ENCODE data around the gene RPL12.
"Not testable (repeated sequence)": the region's sequence is repeated elsewhere in the genome, so short reads cannot be mapped to it uniquely, and the experiment has no call there.

The RPL12 gene

GRCh38 chr9:127466407-127466917 is 15.3 kb upstream of the RPL12 start:
- not testable (repeated sequence) for DNase-seq

- DNase-seq, result no peak
Observed at GRCh38 chr9:127463911-127464310, 12.7 kb upstream of the RPL12 start.

GRCh38 chr9:127463382-127463781 is 12.2 kb upstream of the RPL12 start:
- no peak for DNase-seq

GRCh38 chr9:127458921-127459320 is 7.7 kb upstream of the RPL12 start:
- no peak for DNase-seq

GRCh38 chr9:127457191-127457878 is 6.1 kb upstream of the RPL12 start:
- no peak for DNase-seq

- no peak for DNase-seq
Observed at GRCh38 chr9:127455324-127455992, 4.3 kb upstream of the RPL12 start.

GRCh38 chr9:127452691-127453090 is 1.5 kb upstream of the RPL12 start:
- DNase-seq, result no peak

GRCh38 chr9:127451858-127452656 is 851 bp upstream of the RPL12 start:
- no peak for DNase-seq

- DNase-seq, result peak; percentile 53
Observed at GRCh38 chr9:127451608-127451857, 327 bp upstream of the RPL12 start.

GRCh38 chr9:127450243-127450760 is 904 bp downstream of the RPL12 start:
- no peak for DNase-seq

- no peak for DNase-seq
Observed at GRCh38 chr9:127449332-127449966, 1.8 kb downstream of the RPL12 start.

- no peak for DNase-seq
Observed at GRCh38 chr9:127448112-127448805, 2.9 kb downstream of the RPL12 start.

- no peak for DNase-seq
Observed at GRCh38 chr9:127447416-127448111, 3.6 kb downstream of the RPL12 start.

- DNase-seq, result no peak
Observed at GRCh38 chr9:127446713-127447415, 4.3 kb downstream of the RPL12 start.

- no peak for DNase-seq
Observed at GRCh38 chr9:127445851-127446712, 5.1 kb downstream of the RPL12 start.

- DNase-seq, result no peak
Observed at GRCh38 chr9:127444921-127445850, 6.0 kb downstream of the RPL12 start.

GRCh38 chr9:127444283-127444920 is 6.8 kb downstream of the RPL12 start:
- DNase-seq, result no peak

GRCh38 chr9:127438394-127438793 is 12.8 kb downstream of the RPL12 start:
- no peak for DNase-seq
